Sigmoid colon (tissue), 7 donors: ENCODE results near the gene CD52. TPM values are rescaled to one million over a fixed set of nuclear protein-coding genes. Genes with fewer than 3 reads are reported as not detected.

Source experiments
- DNase-seq: peaks from one replicate; pipeline ENCODE4 v3.0.0-alpha.2; 2019
- H3K27ac ChIP-seq, 4 donors: fragments of 200-600 bp; sonication (generic); one replicate each; pipeline ENCODE4 v1.5.1; 2016 to 2019; ENCODE audit warnings: mild to moderate bottlenecking in 1 of 4
- H3K27me3 ChIP-seq, 3 donors: fragments of 200-600 bp; sonication (generic); one replicate each; pipeline ENCODE4 v1.5.1; 2019; ENCODE audit warnings: mild to moderate bottlenecking in 1 of 3
- H3K36me3 ChIP-seq, 4 donors: fragments of 200-600 bp; sonication (generic); one replicate each; pipeline ENCODE4 v1.5.1; 2016 to 2019
- H3K4me1 ChIP-seq, 4 donors: fragments of 200-600 bp; sonication (generic); one replicate each; pipeline ENCODE4 v1.5.1; 2017 to 2019
- H3K4me3 ChIP-seq, 4 donors: fragments of 200-600 bp; sonication (generic); one replicate each; pipeline ENCODE4 v1.5.1; 2017 to 2019; ENCODE audit warnings: mild to moderate bottlenecking in 2 of 4, moderate library complexity in 1 of 4
- H3K9me3 ChIP-seq, 4 donors: fragments of 200-600 bp in 3 of 4; sonication (generic) in 3 of 4; one replicate each; pipeline versions ENCODE4 v1.5.1 to v1.6.1; 2013 to 2019
- CTCF ChIP-seq, 4 experiments: fragments of 450-650 bp in 3 of 4; fragments of 200-600 bp in 1 of 4; IDR thresholded peaks; one replicate each; pipeline ENCODE4 v1.5.1; 2016 to 2019; ENCODE audit warnings: antibody characterized with exemption in 4 of 4, mild to moderate bottlenecking in 3 of 4, moderate library complexity in 2 of 4
- EP300 ChIP-seq, 4 donors: sonication (generic); formaldehyde crosslinking; IDR thresholded peaks; one replicate each; pipeline ENCODE4 v1.6.1; 2017; ENCODE audit warnings: antibody characterized with exemption in 4 of 4
- POLR2A ChIP-seq, 2 donors: fragments of 450-650 bp; IDR thresholded peaks; one replicate each; pipeline ENCODE4 v1.6.1; 2016; ENCODE audit warnings: antibody characterized with exemption in 2 of 2, mild to moderate bottlenecking in 2 of 2, moderate library complexity in 2 of 2
- POLR2AphosphoS5 ChIP-seq, 4 donors: sonication (generic); formaldehyde crosslinking; IDR thresholded peaks; one replicate each; pipeline ENCODE4 v1.6.1; 2017; ENCODE audit warnings: antibody characterized with exemption in 4 of 4
- WGBS, 2 donors: extraction: QIAGEN DNeasy Blood & Tissue Kit; methylation state at CpG; one replicate each; pipeline ENCODE4 v1.1.7; 2013; 5-methylcytosine and 5-hydroxymethylcytosine counted together
- intact Hi-C: fragments of 100-400 bp; cut with DNase I; formaldehyde crosslinking; loops from one replicate; pipeline ENCODE4 v1.15.1; 2023
- polyA plus RNA-seq, 3 donors: library from polyadenylated mRNA; stranded (reverse); fragments of 200-250 nt; gene quantifications; one replicate each; pipeline ENCODE4 v1.2.3, GENCODE V29; 2013
- total RNA-seq, 4 donors: library from RNA; depleted of rRNA; stranded (reverse); fragments of >200 nt; gene quantifications; one replicate each; pipeline ENCODE4 v1.1.0, GENCODE V29; 2016
- donor health status: healthy with polysubstance abuse.
- donor health status: Bipolar disorder and iron deficiency.
- donor health status: healthy.

CD52 gene
- total and polyA plus RNA-seq, 7 donors, result 1.6 to 556 (median 19.8) TPM; not detected in 2

- no peak for DNase-seq
- intact Hi-C loops, result no loop called here
- TF ChIP-seq POLR2A (IDR thresholded peaks at IDR 0.05), result no peak
- no peak for TF ChIP-seq POLR2AphosphoS5 (IDR thresholded peaks at IDR 0.05)
- TF ChIP-seq CTCF (IDR thresholded peaks at IDR 0.05), result no peak
- TF ChIP-seq EP300 (IDR thresholded peaks at IDR 0.05), result no peak
- 74 to 83% methylated on average over 9 of the region's 9 CpGs for WGBS, 2 donors
- peaks cover 0 to 20% (median 9%) of the 10 kb centered on the region in 3 donors for H3K27me3 ChIP-seq
- H3K9me3 ChIP-seq, result no peaks in the 10 kb centered on the region
- H3K27ac ChIP-seq, result no peak overlapping the region
- H3K4me3 ChIP-seq, result no peak overlapping the region
- H3K4me1 ChIP-seq, result no peaks in the 10 kb centered on the region
- no peaks in the 10 kb centered on the region for H3K36me3 ChIP-seq
Observed at GRCh38 chr1:26350701-26351589, 33.2 kb downstream of the CD52 start.

GRCh38 chr1:26351590-26352337 is 34.0 kb downstream of the CD52 start:
- Histone ChIP-seq H3K9me3 (no peaks in the 10 kb centered on the region), H3K27me3 (peaks cover 0 to 20% (median 11%) of the 10 kb centered on the region in 3 donors), H3K36me3 (no peaks in the 10 kb centered on the region), H3K4me3 (no peak overlapping the region), H3K27ac (no peak overlapping the region), H3K4me1 (no peaks in the 10 kb centered on the region)
- intact Hi-C loops, result no loop called here
- DNase-seq, result no peak
- TF ChIP-seq POLR2AphosphoS5 (IDR thresholded peaks at IDR 0.05), result no peak
- TF ChIP-seq EP300 (IDR thresholded peaks at IDR 0.05), result no peak
- no peak for TF ChIP-seq POLR2A (IDR thresholded peaks at IDR 0.05)
- TF ChIP-seq CTCF (IDR thresholded peaks at IDR 0.05), result no peak
- 73 to 88% methylated on average over 12 of the region's 12 CpGs for WGBS, 2 donors

GRCh38 chr1:26352338-26352679 is 34.6 kb downstream of the CD52 start:
- no peak for DNase-seq
- TF ChIP-seq POLR2A (IDR thresholded peaks at IDR 0.05), result no peak
- Histone ChIP-seq H3K4me3 (no peak overlapping the region), H3K27ac (no peak overlapping the region), H3K4me1 (no peaks in the 10 kb centered on the region), H3K27me3 (peaks cover 0 to 24% (median 16%) of the 10 kb centered on the region in 3 donors), H3K9me3 (no peaks in the 10 kb centered on the region), H3K36me3 (no peaks in the 10 kb centered on the region)
- 82 to 88% methylated on average over 5 of the region's 5 CpGs for WGBS, 2 donors
- intact Hi-C loops, result no loop called here

GRCh38 chr1:26353210-26353859 is 35.6 kb downstream of the CD52 start:
- Histone ChIP-seq H3K4me3 (no peak overlapping the region), H3K27ac (no peak overlapping the region), H3K27me3 (peaks cover 0 to 29% (median 20%) of the 10 kb centered on the region in 3 donors), H3K36me3 (no peaks in the 10 kb centered on the region), H3K9me3 (no peaks in the 10 kb centered on the region), H3K4me1 (no peaks in the 10 kb centered on the region)
- WGBS, 2 donors, result 84 to 92% methylated on average over 4 of the region's 4 CpGs
- DNase-seq, result no peak
- TF ChIP-seq POLR2A (IDR thresholded peaks at IDR 0.05), result no peak
- TF ChIP-seq POLR2AphosphoS5 (IDR thresholded peaks at IDR 0.05), result no peak
- no peak for TF ChIP-seq EP300 (IDR thresholded peaks at IDR 0.05)
- no peak for TF ChIP-seq CTCF (IDR thresholded peaks at IDR 0.05)
- intact Hi-C loops, result no loop called here
